ENCODE results near the gene TMEM37.

- TF ChIP-seq CTCF (IDR thresholded peaks at IDR 0.05; ENCODE audit: control extremely low read depth in 1 of 3, insufficient read depth in 1 of 3, low read depth in 1 of 3, low read length in 3 of 3) (no peak), POLR2AphosphoS5 (IDR thresholded peaks at IDR 0.05; ENCODE audit: low read depth, low read length) (no peak), TCF12 (IDR thresholded peaks at IDR 0.05; ENCODE audit: low read depth, low read length) (no peak), CHD2 (IDR thresholded peaks at IDR 0.05; ENCODE audit: low read length) (no peak), EP300 (IDR thresholded peaks at IDR 0.05; ENCODE audit: borderline replicate concordance in 1 of 2, low read depth in 2 of 2, low read length in 2 of 2) (no peak), JUND (IDR thresholded peaks at IDR 0.05; ENCODE audit: low read length) (no peak), TEAD4 (IDR thresholded peaks at IDR 0.05; ENCODE audit: low read depth, low read length) (no peak), RBBP5 (IDR thresholded peaks at IDR 0.05; ENCODE audit: borderline replicate concordance, low read depth, low read length) (no peak), KDM1A (IDR thresholded peaks at IDR 0.05; ENCODE audit: borderline replicate concordance, low read length) (no peak), RAD21 (IDR thresholded peaks at IDR 0.05 in 1 of 2, conservative IDR thresholded peaks at IDR 0.05 in 1 of 2; ENCODE audit: low read depth in 2 of 2, low read length in 2 of 2) (no peak), BCL11A (IDR thresholded peaks at IDR 0.05; ENCODE audit: low read depth in 2 of 2, low read length in 2 of 2) (no peak)
These were observed 16.9 kb downstream of the TMEM37 start for GRCh38 chr2:119448427-119449141.
